C4-2B (cell line): ENCODE measurements around the gene CAPN13.

Source experiments
- CTCF ChIP-seq: fragments of 450-650 bp; conservative IDR thresholded peaks from 2 replicates; pipeline ENCODE4 v1.5.1; 2017; ENCODE audit warnings: mild to moderate bottlenecking
- ZFX ChIP-seq: fragments of 450-650 bp; IDR thresholded peaks from 2 replicates; pipeline ENCODE4 v1.6.1; 2017

- TF ChIP-seq CTCF = no peak
- no peak for TF ChIP-seq ZFX
Observed at GRCh38 chr2:30709516-30709915, 97.7 kb downstream of the CAPN13 start.
